NCI-H510A (cell line): ENCODE results near the gene GNA12.
"Not testable (repeated sequence)": the region's sequence is repeated elsewhere in the genome, so short reads cannot be mapped to it uniquely, and the experiment has no call there.

Experiments
- DNase-seq: peaks from one replicate; lab custom pipeline; 2025; lab: John Stamatoyannopoulos, UW

Gene GNA12

GRCh38 chr7:2748684-2749083 lies 95.4 kb downstream of the GNA12 start:
- not testable (repeated sequence) for DNase-seq

- not testable (repeated sequence) for DNase-seq
Observed at GRCh38 chr7:2743523-2744185, 100.5 kb downstream of the GNA12 start.

- DNase-seq: no peak
Observed at GRCh38 chr7:2738766-2739549, 105.2 kb downstream of the GNA12 start.

GRCh38 chr7:2737771-2738540 lies 106.2 kb downstream of the GNA12 start:
- DNase-seq: no peak

- not testable (repeated sequence) for DNase-seq
Observed at GRCh38 chr7:2737005-2737743, 106.9 kb downstream of the GNA12 start.

- DNase-seq: no peak
Observed at GRCh38 chr7:2736411-2736914, 107.6 kb downstream of the GNA12 start.

GRCh38 chr7:2735744-2736143 lies 108.4 kb downstream of the GNA12 start:
- no peak for DNase-seq

- no peak for DNase-seq
Observed at GRCh38 chr7:2734751-2735571, 109.1 kb downstream of the GNA12 start.

GRCh38 chr7:2734084-2734686 lies 109.9 kb downstream of the GNA12 start:
- no peak for DNase-seq

- no peak for DNase-seq
Observed at GRCh38 chr7:2732959-2733584, 111.0 kb downstream of the GNA12 start.

GRCh38 chr7:2732388-2732787 lies 111.7 kb downstream of the GNA12 start:
- DNase-seq: no peak

- no peak for DNase-seq
Observed at GRCh38 chr7:2730846-2731770, 113.0 kb downstream of the GNA12 start.

- no peak for DNase-seq
Observed at GRCh38 chr7:2729893-2730716, 114.0 kb downstream of the GNA12 start.

GRCh38 chr7:2729031-2729892 lies 114.8 kb downstream of the GNA12 start:
- no peak for DNase-seq

GRCh38 chr7:2728316-2729030 lies 115.6 kb downstream of the GNA12 start:
- DNase-seq: no peak

GRCh38 chr7:2727206-2727605 lies 116.9 kb downstream of the GNA12 start:
- not testable (repeated sequence) for DNase-seq
